GM18499 (cell line): ENCODE measurements around the gene CYB5RL.
"Not testable (repeated sequence)": the region's sequence is repeated elsewhere in the genome, so short reads cannot be mapped to it uniquely, and the experiment has no call there.

Source experiments
- ATAC-seq: cut with Tn5 transposase; IDR thresholded peaks from one replicate; pipeline ENCODE4 v1.9.1; 2021; ENCODE audit warnings: moderate number of reproducible peaks; ENCODE audit not compliant: insufficient read depth, unreplicated experiment

CYB5RL gene

DNA sequence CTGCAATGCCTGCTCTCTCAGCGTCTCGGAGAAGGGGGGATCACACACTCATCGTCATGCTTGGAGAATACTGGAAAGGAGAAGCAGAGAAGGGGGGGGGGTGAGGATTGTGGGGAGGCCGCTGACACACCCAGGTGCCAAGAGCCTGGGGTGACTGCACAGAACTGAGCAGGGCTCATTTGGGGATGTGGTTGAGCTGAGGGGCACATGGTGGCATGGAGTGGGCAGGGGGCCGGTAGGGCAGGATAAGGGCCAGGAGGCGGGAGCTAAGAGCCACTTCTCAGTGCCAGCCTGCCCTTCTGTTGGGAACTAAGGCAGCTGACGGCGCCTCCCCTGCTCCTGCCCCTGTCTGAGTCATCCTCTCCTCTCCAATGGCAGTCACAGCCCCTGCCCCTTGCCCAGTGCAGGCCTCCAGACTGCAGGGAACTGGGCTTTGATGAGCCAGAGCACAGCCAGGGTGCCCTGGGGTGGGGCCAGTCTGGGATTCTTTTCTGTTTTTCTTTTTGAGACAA lies 27.3 kb upstream of the CYB5RL start:
- no peak for ATAC-seq

- no peak for ATAC-seq
Measured at GRCh38 chr1:54225986-54226559, 26.2 kb upstream of the CYB5RL start.

DNA sequence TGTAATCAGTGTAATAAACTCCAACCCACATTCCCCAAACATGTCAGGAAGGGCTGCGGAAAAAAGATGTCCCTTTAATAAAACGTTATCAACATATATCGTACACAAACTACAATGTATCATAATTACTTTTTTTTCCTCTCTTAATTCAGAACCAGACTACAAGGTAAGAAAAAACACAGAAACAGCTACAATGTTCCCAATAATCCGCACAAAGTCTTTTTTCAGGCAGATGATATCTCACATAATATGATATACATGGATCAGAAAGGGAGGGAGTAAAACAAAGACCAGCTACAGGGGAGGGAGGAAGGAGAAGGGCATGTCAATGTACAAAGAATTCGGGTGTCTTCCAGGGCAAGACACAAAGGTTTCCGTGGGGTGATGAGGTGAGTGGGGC lies 25.5 kb upstream of the CYB5RL start:
- ATAC-seq, result no peak

DNA sequence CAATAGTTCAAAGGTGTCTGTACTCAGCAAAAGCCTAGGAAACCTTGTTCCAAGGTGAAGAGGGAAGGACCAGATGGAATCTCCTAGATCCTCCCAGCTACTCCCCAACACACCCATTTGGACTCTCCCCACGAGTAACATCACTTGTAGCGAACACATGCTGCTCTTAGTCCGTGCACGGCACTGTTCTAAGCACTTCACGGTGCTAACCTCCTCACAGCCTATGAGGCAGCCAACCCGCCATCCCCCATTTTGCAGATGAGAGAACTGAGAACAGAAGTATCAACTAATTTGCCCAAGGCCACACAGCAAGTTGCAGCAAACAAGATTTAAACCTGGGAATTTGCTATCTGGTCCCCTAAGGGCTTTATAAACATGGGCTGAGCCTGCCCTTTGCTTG lies 24.4 kb upstream of the CYB5RL start:
- ATAC-seq, result no peak

GRCh38 chr1:54223441-54224202 lies 23.8 kb upstream of the CYB5RL start:
- ATAC-seq, result no peak

DNA sequence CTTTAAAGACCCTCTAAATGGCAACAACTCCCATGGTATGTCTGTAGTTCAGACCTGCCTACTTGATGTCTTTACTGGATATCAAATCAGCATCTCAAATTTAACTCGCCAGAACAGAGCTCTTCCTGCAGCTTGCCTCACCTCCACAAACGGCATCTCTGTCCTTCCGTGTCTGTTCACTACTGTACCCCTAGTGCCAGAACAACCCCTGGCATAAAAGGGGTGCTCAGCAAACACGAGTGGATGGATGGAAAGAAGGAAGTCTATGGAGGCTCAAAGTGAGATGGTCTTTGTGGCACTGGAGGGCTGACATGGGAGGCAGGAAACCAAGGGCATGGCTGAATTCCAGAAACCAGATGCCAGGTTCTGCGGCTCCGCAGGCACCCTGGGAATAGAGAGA lies 22.9 kb upstream of the CYB5RL start:
- ATAC-seq, result no peak

- ATAC-seq, result no peak
Measured at GRCh38 chr1:54221867-54222484, 22.1 kb upstream of the CYB5RL start.

GRCh38 chr1:54221113-54221834 lies 21.4 kb upstream of the CYB5RL start:
- ATAC-seq, result no peak

GRCh38 chr1:54220004-54220811 lies 20.4 kb upstream of the CYB5RL start:
- no peak for ATAC-seq

- ATAC-seq, result no peak
Measured at GRCh38 chr1:54219688-54220003, 19.8 kb upstream of the CYB5RL start.

DNA sequence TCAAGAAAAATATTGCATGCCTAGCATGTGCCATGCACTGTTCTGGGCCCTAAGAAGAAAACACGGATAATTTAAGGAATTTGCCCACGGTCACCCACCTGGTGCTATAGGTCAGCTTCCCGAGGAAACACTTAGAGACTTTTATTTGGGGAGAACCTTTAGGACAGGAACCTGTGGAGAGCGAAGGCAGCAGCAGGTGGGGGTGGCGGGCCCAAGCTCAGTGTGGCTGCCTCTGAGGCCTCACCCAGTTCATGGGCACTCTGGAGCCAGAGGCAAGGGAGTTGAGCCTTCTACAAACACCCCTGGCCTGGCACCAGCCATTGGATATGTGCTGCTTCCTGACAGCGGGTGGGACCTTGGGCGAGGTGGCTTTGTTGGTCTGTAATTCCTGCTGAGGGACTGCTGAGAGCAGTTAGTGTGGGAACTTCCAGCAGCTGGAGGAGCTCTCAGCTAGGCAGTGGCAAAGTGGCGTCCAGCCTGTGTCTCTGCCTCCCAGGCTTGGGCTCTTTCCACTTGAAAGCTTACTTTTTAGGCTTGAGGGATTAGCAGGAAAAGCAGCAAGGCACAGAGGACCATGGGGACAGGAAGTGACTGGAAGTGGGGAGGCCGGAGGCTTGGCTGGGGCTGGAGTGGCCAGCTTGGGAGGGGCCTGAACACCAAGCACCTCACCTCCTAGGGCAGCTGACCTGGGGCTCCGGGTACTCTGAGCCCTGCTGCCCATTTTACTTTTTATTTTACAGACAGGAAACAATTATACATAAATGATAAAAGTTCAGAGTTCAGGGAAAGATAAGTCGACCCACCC lies 19.3 kb upstream of the CYB5RL start:
- no peak for ATAC-seq

DNA sequence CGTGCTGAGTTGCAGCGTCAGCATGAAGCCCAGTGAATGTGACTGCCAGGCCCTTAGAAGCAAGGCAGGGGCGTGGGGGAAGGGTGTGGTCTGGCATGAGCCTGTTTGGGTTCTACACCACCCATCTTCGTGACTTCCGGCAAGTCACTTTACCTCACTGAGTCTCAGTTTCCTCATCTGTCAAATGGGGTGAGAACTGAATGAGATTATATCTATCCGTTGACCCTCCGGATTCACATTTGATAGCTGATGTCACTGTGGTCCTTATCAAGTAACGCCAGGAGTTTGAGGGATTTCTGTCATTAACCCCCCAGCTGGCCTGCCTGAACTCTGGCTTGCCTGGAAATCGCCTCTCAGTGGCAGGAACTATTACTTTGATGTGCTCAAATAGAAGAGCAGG lies 15.7 kb upstream of the CYB5RL start:
- no peak for ATAC-seq

DNA sequence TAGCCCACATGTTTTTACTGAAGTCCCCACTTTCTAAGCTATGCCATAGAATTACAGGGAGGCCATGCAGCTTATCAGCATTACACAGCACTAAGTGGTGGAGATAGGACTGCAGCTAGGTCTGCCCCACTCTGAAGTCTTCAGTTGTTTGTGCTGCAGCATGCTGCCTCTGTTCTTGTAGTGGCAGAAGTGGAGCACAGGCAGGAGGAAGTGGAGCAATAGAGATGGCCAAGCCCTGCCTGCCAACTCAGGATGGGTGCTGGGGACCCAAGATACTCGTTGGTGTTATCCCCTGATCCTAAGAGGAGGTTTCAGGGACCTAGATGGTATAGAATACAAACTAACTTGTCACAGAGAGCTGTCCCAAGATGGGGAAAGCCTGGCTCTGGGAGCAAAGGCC lies 13.0 kb upstream of the CYB5RL start:
- ATAC-seq, result no peak

- not testable (repeated sequence) for ATAC-seq
Measured at GRCh38 chr1:54207896-54208295, 8.1 kb upstream of the CYB5RL start.

DNA sequence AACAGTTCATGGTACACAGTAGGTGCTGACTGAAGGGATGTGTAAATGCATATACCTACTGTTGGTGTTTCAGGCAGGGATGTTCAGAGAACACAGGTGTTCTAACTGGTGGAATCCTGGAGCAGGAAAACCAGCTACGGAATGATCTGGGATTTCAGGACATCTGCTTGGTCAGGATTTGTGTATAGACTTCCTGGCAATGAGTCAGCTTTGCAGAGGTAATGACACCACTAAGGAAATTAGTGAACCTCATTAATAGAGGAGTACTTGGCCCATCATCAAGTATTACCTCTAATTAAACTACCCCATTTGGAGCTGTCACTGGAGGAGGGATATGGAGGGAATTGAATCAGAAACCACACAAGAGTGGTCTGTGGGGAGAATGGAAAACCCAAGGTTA lies 7.5 kb upstream of the CYB5RL start:
- no peak for ATAC-seq

- ATAC-seq, result no peak
Measured at GRCh38 chr1:54204199-54204598, 4.4 kb upstream of the CYB5RL start.

GRCh38 chr1:54200519-54200997 lies 728 bp upstream of the CYB5RL start:
- no peak for ATAC-seq

GRCh38 chr1:54199151-54199764 lies 572 bp downstream of the CYB5RL start:
- ATAC-seq, result no peak

- no peak for ATAC-seq
Measured at GRCh38 chr1:54193453-54193852, 6.4 kb downstream of the CYB5RL start.
